Breast epithelium (tissue), 4 donors: Measurements from ENCODE around the gene SLC35E4. TPM values are rescaled to one million over a fixed set of nuclear protein-coding genes. Genes with fewer than 3 reads are reported as not detected.
"Not testable (repeated sequence)": the region's sequence is repeated elsewhere in the genome, so short reads cannot be mapped to it uniquely, and the experiment has no call there.

Source experiments
- DNase-seq, 2 donors: peaks; one replicate each; pipeline ENCODE4 v3.0.0-alpha.2; 2019; ENCODE audit warnings: low spot score in 2 of 2
- H3K27ac ChIP-seq, 2 donors: fragments of 200-600 bp; sonication (generic) in 1 of 2; one replicate each; pipeline ENCODE4 v1.5.1; 2016 to 2019; ENCODE audit warnings: mild to moderate bottlenecking in 1 of 2
- H3K27me3 ChIP-seq, 2 donors: fragments of 200-600 bp; sonication (generic) in 1 of 2; one replicate each; pipeline versions ENCODE4 v1.5.1 to v1.6.0; 2017 to 2019; ENCODE audit warnings: control low read depth in 1 of 2, mild to moderate bottlenecking in 1 of 2
- H3K36me3 ChIP-seq: fragments of 200-600 bp; one replicate; pipeline ENCODE4 v1.5.1; 2019
- H3K4me1 ChIP-seq, 2 donors: fragments of 200-600 bp; sonication (generic); one replicate each; pipeline ENCODE4 v1.5.1; 2016 to 2019; ENCODE audit warnings: control low read depth in 1 of 2
- H3K4me3 ChIP-seq, 3 donors: fragments of 200-600 bp; sonication (generic); 1 replicate in 2 of 3; 2 replicates in 1 of 3; pipeline ENCODE4 v1.5.1; 2016 to 2019; ENCODE audit warnings: mild to moderate bottlenecking in 3 of 3, moderate library complexity in 2 of 3
- H3K9me3 ChIP-seq, 2 donors: fragments of 200-600 bp; sonication (generic) in 1 of 2; one replicate each; pipeline ENCODE4 v1.5.1; 2016 to 2019; ENCODE audit warnings: control low read depth in 1 of 2
- CTCF ChIP-seq, 3 donors: fragments of 450-650 bp; IDR thresholded peaks; one replicate each; pipeline ENCODE4 v1.5.1; 2016 to 2017; ENCODE audit warnings: antibody characterized with exemption in 3 of 3, mild to moderate bottlenecking in 3 of 3, moderate library complexity in 3 of 3
- POLR2A ChIP-seq: fragments of 450-650 bp; IDR thresholded peaks from one replicate; pipeline ENCODE4 v1.6.1; 2016; ENCODE audit warnings: antibody characterized with exemption, mild to moderate bottlenecking, moderate library complexity
- POLR2AphosphoS5 ChIP-seq, 3 donors: sonication (generic); formaldehyde crosslinking; IDR thresholded peaks; one replicate each; pipeline ENCODE4 v1.6.1; 2017; ENCODE audit warnings: antibody characterized with exemption in 3 of 3
- intact Hi-C: fragments of 100-400 bp; cut with DNase I; formaldehyde crosslinking; loops from one replicate; pipeline ENCODE4 v1.15.1; 2023; ENCODE audit warnings: low total_unique reads
- total RNA-seq, 3 donors: library from RNA; depleted of rRNA; stranded (reverse); fragments of >200 nt; gene quantifications; one replicate each; pipeline ENCODE4 v1.1.0, GENCODE V29; 2016

SLC35E4 gene
- total RNA-seq = 1 to 10 TPM; 3.4 to 8.5 (median 4.8) TPM

GRCh38 chr22:30635273-30636225 lies at the start of gene SLC35E4:
Gene SLC35E4, plus strand, starts transcription at chr22:30635781. Its CDS starts 670 bp downstream, at chr22:30636451.
- TF ChIP-seq POLR2AphosphoS5 (IDR thresholded peaks at IDR 0.05) (no peak), POLR2A (peak; percentile 40), CTCF (IDR thresholded peaks at IDR 0.05) (peak; percentile 9 to 28 (median 24))
- Histone ChIP-seq H3K4me1 (peaks cover 10 to 13% of the 10 kb centered on the region in 2 donors), H3K27me3 (no peaks in the 10 kb centered on the region), H3K9me3 (no peaks in the 10 kb centered on the region), H3K27ac (peak within 1 kb of the TSS; percentile 89 to 94), H3K4me3 (peak within 1 kb of the TSS; percentile 57 to 90 (median 63)), H3K36me3 (no peaks in the 10 kb centered on the region)
- intact Hi-C loops = no loop called here
- peak; percentile 89 to 94 for DNase-seq

- Histone ChIP-seq H3K27me3 (no peaks in the 10 kb centered on the region), H3K4me1 (peaks cover 5 to 15% of the 10 kb centered on the region in 2 donors), H3K27ac (no peak overlapping the region), H3K36me3 (peaks cover 20% of the 10 kb centered on the region), H3K9me3 (no peaks in the 10 kb centered on the region), H3K4me3 (no peak overlapping the region)
- no peak for DNase-seq
- no peak for TF ChIP-seq CTCF (IDR thresholded peaks at IDR 0.05)
- TF ChIP-seq POLR2A = no peak
- TF ChIP-seq POLR2AphosphoS5 (IDR thresholded peaks at IDR 0.05) = no peak
- intact Hi-C loops = no loop called here
Observed at GRCh38 chr22:30586414-30586813, 49.2 kb upstream of the SLC35E4 start.

- Histone ChIP-seq H3K27me3 (no peaks in the 10 kb centered on the region), H3K4me1 (peaks cover 5 to 15% of the 10 kb centered on the region in 2 donors), H3K27ac (peak overlapping the region; percentile 85 to 89), H3K36me3 (peaks cover 12% of the 10 kb centered on the region), H3K9me3 (no peaks in the 10 kb centered on the region), H3K4me3 (peak overlapping the region; percentile 80 to 93 (median 89))
- DNase-seq = no peak
- intact Hi-C loops = loop anchor here (10.0 kb wide), 1 partner anchor 1004 kb away; no protein-coding TSS in a partner anchor
- TF ChIP-seq POLR2AphosphoS5 (IDR thresholded peaks at IDR 0.05) (no peak), POLR2A (no peak), CTCF (IDR thresholded peaks at IDR 0.05) (no peak)
Observed at GRCh38 chr22:30591191-30591587, 44.4 kb upstream of the SLC35E4 start.

GRCh38 chr22:30591588-30592359 lies 43.8 kb upstream of the SLC35E4 start, which contains the start of gene PES1:
Gene PES1, minus strand, starts transcription at chr22:30591910. Its CDS starts 77 bp downstream, at chr22:30591833.
- Histone ChIP-seq H3K27ac (peak within 1 kb of the TSS; percentile 85 to 89), H3K9me3 (no peaks in the 10 kb centered on the region), H3K4me1 (peaks cover 5 to 15% of the 10 kb centered on the region in 2 donors), H3K27me3 (no peaks in the 10 kb centered on the region), H3K4me3 (peak within 1 kb of the TSS; percentile 80 to 93 (median 89)), H3K36me3 (peaks cover 8% of the 10 kb centered on the region)
- peak; percentile 91 for DNase-seq
- intact Hi-C loops = loop anchor here (10.0 kb wide), 1 partner anchor 1003 kb away; no protein-coding TSS in a partner anchor
- TF ChIP-seq POLR2AphosphoS5 (IDR thresholded peaks at IDR 0.05) (peak; percentile 64 to 76 (median 68)), CTCF (IDR thresholded peaks at IDR 0.05) (no peak), POLR2A (peak; percentile 9)

GRCh38 chr22:30592360-30592713 lies 43.2 kb upstream of the SLC35E4 start:
- H3K27ac ChIP-seq = peak overlapping the region; percentile 85 to 89
- not testable (repeated sequence) for H3K36me3 ChIP-seq, H3K27me3 ChIP-seq, DNase-seq, H3K9me3 ChIP-seq
- intact Hi-C loops = loop anchor here (10.0 kb wide), 1 partner anchor 1002 kb away; no protein-coding TSS in a partner anchor
- H3K4me3 ChIP-seq = peak overlapping the region; percentile 80 to 93 (median 89)
- H3K4me1 ChIP-seq = peaks cover 5 to 15% of the 10 kb centered on the region in 2 donors
